Gastrocnemius medialis (tissue), 4 donors: Measurements from ENCODE around the gene CLEC3B.

ENCODE experiments used
- POLR2A ChIP-seq, 2 donors: fragments of 450-650 bp; IDR thresholded peaks; one replicate each; pipeline ENCODE4 v1.6.1; 2017; ENCODE audit warnings: antibody characterized with exemption in 2 of 2, mild to moderate bottlenecking in 2 of 2, moderate library complexity in 2 of 2
- TF ChIP-seq, protein P1 (sequence below), 5 experiments: fragments of 450-650 bp in 3 of 5; fragments of 200-600 bp in 2 of 5; sonication (generic) in 2 of 5; IDR thresholded peaks in 4 of 5; conservative IDR thresholded peaks in 1 of 5; 1 replicate in 4 of 5; 2 replicates in 1 of 5; pipeline ENCODE4 v1.5.1; 2016 to 2019; ENCODE audit warnings: antibody characterized with exemption in 5 of 5, mild to moderate bottlenecking in 3 of 5, moderate library complexity in 3 of 5

- TF ChIP-seq, protein P1, sequence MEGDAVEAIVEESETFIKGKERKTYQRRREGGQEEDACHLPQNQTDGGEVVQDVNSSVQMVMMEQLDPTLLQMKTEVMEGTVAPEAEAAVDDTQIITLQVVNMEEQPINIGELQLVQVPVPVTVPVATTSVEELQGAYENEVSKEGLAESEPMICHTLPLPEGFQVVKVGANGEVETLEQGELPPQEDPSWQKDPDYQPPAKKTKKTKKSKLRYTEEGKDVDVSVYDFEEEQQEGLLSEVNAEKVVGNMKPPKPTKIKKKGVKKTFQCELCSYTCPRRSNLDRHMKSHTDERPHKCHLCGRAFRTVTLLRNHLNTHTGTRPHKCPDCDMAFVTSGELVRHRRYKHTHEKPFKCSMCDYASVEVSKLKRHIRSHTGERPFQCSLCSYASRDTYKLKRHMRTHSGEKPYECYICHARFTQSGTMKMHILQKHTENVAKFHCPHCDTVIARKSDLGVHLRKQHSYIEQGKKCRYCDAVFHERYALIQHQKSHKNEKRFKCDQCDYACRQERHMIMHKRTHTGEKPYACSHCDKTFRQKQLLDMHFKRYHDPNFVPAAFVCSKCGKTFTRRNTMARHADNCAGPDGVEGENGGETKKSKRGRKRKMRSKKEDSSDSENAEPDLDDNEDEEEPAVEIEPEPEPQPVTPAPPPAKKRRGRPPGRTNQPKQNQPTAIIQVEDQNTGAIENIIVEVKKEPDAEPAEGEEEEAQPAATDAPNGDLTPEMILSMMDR (IDR thresholded peaks at IDR 0.05 in 4 of 5, conservative IDR thresholded peaks at IDR 0.05 in 1 of 5) = no peak
- TF ChIP-seq POLR2A (IDR thresholded peaks at IDR 0.05) = no peak
Observed at GRCh38 chr3:44982817-44983216, 43.3 kb upstream of the CLEC3B start.
